Hematopoietic multipotent progenitor cell treated with erythropoietin and hydrocortisone succinate and interleukin-3 and kit ligand, for 8 days (in vitro differentiated cells): ENCODE data around the gene SCUBE3.
A peak's percentile ranks its signal among the peaks of the same experiment; 100 is the strongest.

Experiments used
- DNase-seq: peaks from one replicate; pipeline ENCODE4 v3.0.0-alpha.2; 2015

Gene SCUBE3

GRCh38 chr6:35275744-35276260, 62.0 kb downstream of the SCUBE3 start:
- no peak for DNase-seq

DNA sequence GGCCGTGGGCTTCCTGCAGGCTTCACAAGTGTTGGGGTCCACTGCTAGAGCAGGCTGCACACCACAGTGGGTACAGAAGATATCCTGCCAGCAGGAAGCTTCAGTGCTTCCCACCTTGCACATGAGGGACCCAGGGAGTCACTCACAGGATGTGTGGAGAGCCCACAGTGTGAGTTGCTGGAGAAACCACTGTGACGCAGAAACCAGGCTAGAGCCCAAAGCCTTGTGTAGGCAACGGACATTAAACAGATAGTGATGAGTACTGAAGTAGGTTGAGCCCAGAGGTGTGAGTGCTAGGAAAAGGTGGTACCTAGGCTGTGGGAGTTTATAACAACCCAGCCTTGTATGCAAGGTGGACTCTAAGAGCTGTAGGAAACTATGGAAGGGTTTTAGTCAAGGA, 65.0 kb downstream of the SCUBE3 start:
- no peak for DNase-seq

GRCh38 chr6:35280903-35281302, 67.1 kb downstream of the SCUBE3 start:
- no peak for DNase-seq

DNA sequence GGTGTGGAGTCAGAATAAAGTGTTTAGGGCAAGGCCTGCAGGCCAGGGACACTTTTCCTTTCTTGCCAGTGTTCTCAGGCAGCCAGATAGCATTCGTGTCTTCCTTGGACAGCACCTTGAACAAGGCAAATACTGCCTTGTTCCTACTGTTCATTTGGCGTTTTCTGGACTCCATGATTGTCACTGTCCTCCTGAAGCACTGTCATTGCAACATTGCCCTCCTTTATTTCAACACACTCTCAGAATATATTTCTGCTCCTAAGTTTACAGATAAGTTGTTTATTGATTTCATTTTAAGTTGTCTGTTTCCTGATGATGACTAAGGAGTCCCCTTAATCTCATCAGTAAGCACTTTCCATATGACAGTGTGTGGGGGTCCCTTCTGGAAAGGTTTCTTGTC, 68.7 kb downstream of the SCUBE3 start:
- no peak for DNase-seq

DNA sequence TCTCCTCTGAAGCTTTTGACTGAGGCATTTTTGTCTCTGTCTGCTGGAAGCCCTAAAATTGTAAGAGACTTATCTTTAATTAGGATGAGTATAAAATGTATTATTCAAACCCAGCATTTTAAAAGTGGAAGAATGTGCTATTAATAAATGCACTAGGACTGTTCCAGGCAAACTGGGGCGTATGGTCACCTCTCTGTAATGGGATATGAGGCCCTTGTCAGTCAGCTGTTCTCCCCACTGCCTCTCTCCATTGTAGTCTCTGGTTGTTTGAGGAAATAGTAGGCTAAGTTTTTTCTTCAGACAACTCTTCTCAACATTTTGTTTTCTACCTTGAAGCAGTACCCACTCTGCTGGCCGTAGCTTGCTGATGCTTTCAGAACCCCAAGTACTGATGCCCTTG, 69.6 kb downstream of the SCUBE3 start:
- DNase-seq = no peak

- DNase-seq = no peak
Measured at GRCh38 chr6:35287671-35288396, 74.1 kb downstream of the SCUBE3 start.

DNA sequence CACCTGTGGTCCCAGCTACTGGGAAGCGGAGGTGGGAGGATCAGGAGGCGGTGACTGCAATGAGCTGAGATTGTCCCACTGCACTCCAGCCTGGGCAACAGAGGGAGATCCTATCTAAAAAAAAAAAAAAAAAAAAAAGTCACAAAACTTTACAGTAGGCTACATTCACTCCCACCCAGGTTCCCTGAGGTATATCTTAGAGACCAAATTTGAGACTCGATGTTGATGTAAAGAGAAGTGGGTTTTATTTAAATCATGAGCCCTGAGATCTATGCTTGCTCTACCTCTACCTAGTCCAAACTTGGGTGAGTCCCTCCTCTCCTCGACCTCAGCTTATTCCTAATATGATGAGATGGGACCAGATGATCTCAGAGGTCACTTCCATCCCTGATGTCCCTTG, 75.1 kb downstream of the SCUBE3 start:
- no peak for DNase-seq

DNA sequence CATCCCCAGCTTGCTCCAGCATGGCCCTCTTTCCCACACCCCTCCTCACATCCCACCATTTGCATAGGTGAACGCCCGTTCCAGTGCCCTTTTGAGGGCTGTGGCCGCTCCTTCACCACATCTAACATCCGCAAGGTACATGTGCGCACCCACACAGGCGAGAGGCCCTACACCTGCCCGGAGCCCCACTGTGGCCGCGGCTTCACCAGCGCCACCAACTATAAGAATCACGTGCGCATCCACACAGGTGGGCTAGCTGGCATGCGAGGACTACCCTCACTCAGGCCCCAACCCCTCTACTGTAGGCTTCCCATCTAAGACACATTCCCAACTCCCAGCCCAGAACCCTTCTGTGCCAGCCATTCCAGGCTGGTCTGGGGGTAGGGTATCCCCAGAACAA, 77.7 kb downstream of the SCUBE3 start:
- DNase-seq = no peak

DNA sequence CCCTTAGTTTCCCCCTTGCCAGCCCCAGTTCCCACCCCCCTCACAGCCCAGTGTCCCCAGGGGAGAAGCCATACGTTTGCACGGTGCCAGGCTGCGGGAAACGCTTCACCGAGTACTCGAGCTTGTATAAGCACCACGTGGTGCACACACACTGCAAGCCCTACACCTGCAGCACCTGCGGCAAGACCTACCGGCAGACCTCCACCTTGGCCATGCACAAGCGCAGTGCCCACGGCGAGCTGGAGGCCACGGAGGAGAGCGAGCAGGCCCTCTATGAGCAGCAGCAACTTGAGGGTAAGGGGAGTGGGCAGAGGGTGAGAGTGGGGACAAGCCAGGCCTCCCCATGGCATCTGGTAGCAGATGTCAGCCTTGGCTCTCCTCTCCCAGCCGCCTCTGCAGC, 78.7 kb downstream of the SCUBE3 start:
- DNase-seq = no peak

DNA sequence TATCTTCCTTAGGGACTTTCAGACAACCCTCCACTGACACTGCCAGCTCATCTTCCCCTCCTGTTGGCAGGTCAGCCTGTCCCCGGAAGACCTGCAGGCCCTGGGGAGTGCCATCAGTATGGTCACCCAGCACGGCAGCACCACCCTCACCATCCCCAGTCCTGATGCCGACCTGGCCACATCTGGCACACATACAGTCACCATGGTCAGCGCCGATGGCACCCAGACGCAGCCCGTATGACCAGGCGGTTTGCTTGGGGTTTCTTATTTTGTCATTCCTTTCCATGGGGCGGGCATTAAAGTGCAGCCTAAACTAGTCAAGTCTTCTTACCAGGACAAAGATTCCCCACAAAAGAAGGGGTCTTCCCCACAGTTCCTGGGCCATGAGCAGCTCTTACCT, 79.9 kb downstream of the SCUBE3 start:
- DNase-seq = no peak

DNA sequence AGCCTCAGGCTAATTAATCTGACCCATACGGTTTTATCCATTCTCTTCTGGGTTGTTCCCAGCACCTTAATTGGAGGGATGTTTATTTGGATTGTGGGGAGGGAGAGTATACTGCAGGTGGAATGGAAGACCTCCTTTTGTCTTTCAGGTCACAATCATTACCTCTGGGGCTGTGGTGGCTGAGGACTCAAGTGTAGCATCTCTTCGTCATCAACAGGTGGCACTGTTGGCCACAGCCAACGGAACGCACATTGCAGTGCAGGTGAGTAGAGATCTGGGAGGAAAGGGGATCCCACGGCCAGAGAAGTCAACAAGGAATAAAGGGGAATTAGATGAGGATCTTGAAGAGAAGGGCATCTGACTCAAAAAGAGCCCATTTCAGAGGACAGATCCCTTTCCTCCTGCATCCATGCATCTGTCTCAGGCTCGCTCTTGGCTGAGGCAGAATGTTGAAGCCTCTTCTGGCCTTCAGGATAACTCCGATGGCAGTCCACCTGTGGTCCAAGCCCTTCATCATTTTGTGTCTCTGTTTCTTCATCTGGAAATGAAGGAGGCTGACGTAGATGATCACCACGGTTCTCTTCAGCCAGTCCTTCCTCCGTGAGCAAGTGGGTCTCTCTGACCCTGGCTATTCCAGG, 80.7 kb downstream of the SCUBE3 start:
- DNase-seq = peak; percentile 52

DNA sequence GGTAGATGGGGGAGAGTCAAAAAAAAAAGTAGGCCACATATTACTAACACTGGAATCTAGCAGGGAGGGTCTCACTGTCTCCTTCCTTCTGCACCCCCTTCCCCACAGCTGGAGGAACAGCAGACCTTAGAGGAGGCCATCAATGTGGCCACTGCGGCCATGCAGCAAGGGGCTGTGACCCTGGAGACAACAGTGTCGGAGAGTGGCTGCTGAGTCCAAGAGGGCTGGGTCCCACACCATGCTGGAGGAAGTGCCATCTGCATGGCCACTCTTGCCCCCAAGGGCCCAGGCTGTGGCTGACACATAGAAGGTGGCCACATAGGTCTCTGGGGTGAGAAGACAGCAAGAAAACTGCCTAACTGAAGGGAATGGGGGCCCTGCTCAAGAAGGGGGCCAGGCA, 81.3 kb downstream of the SCUBE3 start:
- DNase-seq = no peak

DNA sequence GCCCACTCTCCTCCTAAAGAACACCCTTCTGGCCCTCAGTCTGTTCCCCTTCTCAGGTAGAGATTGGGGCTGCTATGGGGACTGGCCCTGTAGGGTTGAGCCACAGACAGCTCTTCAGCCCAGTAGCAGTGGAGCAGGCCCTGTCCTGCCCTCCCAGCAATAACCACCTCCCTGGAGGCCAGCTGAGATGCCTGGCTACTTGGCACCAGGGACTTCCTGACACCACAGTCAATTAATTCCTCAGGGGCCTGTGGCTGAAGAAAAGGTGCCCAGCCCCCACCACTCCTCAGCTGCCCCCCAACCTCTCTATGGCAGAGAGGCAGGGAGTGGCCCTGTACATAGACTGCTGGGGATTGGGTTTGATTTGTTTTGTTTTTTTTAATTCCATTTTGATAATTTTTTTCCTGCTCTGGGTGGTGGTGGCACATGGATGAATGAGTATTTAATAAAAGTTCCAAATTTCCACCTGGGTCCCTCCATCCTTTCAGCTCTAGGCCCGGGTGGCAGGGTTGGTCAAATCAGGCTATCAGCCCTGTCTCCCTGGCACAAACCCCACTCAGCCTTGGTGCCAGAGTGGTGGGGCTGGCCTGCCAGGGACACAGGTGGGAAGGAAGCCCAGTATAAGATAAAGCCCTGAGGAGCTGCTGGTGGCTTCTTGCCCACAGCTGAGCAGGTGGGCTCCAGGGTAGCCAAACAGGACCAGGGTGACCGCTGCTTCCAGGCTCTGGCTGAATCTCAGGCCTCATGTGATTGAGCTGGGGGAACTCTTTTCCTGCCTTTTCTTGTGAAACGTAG, 82.0 kb downstream of the SCUBE3 start:
- no peak for DNase-seq

- no peak for DNase-seq
Measured at GRCh38 chr6:35296931-35297600, 83.3 kb downstream of the SCUBE3 start.

DNA sequence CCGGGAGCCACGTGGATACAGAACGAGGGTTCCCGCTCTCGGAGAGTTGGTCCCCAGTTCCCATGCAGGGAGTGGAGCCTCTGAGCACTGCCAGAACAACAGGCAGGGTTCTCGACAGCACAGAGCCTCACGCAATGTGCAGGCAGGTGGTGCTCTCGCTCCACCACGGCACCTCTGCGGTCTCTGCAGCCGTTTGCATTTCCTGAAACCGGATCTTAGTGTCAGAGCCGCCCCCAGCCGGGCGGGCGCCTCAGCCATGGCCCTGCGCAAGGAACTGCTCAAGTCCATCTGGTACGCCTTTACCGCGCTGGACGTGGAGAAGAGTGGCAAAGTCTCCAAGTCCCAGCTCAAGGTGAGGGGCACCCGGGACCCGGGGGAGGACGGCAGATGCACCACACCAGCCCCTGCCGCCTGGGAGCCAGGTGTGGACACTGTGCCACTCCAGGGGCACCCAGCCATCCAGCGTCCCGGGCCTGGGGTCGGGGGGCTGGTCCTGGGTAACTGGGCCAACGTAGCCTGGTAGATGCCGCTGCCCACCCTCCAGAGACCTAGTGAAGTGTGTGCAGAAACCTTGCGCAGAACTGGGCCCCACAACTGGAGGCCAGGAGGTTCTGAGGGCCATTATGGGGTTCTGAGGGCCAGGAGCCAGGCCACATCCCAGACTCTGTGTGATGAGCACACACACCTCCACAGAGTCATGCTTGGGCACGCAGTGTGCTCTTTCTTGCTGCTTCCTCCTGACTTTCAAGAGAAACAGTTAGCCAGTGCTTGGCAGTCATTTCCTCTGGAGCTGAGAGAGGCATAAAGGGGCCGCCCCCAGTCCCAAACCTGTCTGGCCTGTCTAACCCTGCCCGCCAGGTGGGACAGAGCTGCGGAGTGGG, 84.1 kb downstream of the SCUBE3 start, which contains the start of gene DEF6:
DEF6 (plus strand) TSS at position 218 of the 881 bp plus-strand sequence; CDS start at position 257, 39 bp downstream.
- DNase-seq = peak; percentile 90

DNA sequence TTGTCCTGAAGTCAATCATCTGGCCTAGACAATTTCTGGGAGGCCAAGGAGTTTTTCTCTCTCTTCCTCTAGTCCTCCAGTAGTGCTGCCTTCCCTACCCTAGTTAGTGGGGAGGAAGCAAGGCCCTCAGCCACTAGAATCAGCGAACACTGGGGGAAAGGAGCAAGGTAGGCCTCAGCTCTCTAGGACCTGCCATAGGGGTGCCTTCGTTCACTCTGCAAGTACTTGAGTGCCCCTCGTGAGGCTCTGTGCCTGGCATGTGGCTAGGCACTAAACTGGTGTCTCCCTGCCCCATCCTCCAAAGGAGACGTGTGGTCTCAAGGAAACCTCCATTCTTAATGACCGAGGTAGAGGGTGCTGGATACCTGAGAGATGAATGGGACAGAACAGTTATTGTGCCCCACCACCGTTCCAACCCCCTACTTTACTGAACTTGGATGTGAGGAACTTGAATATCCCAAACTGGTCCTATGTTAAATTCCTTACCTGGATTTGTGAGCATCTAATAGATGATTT, 84.9 kb downstream of the SCUBE3 start:
- peak; percentile 26 for DNase-seq

DNA sequence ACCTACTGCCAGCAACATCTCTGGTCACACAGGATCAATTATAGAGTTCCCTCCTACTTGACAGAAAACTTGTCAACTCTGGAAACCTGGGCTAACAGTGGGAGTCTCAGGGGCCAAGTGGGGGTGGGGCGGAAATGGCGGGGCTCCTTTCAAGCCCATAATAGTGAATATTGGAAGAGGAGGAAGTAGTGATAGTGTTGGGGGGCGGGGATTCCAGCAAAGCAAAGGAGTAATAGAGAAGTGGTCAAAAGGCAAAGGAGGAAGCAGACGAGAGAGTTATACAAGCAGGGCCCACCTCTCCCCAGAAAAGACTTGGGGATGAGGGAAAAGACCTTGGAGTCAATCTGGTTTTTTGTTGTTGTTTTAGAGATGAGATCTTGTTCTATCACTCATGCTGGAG, 85.9 kb downstream of the SCUBE3 start:
- DNase-seq = peak; percentile 50

- DNase-seq = peak; percentile 56
Measured at GRCh38 chr6:35300848-35301247, 87.1 kb downstream of the SCUBE3 start.
